Fibroblast of the aortic adventitia (primary cell): ENCODE measurements around the gene CNOT11. TPM values are rescaled to one million over a fixed set of nuclear protein-coding genes. Genes with fewer than 3 reads are reported as not detected.
A peak's percentile ranks its signal among the peaks of the same experiment; 100 is the strongest.

Experiments
- DNase-seq: peaks from one replicate; pipeline ENCODE4 v3.0.0-alpha.2; 2010; ENCODE audit warnings: low read depth
- H3K4me3 ChIP-seq: 2 replicates; pipeline ENCODE4 v1.5.1; 2011; ENCODE audit warnings: low read depth, mild to moderate bottlenecking, control low read depth, low read length, moderate library complexity
- total RNA-seq: library from RNA; depleted of rRNA; stranded (reverse); fragments of >200 nt; gene quantifications from 2 replicates; pipeline ENCODE4 v1.2.3, GENCODE V29; 2012; ENCODE audit warnings: low replicate concordance
- TF ChIP-seq, protein P1 (sequence below): IDR thresholded peaks from 2 replicates; pipeline ENCODE4 v1.5.1; 2011; ENCODE audit warnings: mild to moderate bottlenecking, low read length, control low read depth, inconsistent platforms; ENCODE audit not compliant: insufficient read depth

CNOT11 gene
- total RNA-seq, 1 donor, result 48.4 TPM

- H3K4me3 ChIP-seq, result no peak overlapping the region
- no peak for DNase-seq
- TF ChIP-seq, protein P1, sequence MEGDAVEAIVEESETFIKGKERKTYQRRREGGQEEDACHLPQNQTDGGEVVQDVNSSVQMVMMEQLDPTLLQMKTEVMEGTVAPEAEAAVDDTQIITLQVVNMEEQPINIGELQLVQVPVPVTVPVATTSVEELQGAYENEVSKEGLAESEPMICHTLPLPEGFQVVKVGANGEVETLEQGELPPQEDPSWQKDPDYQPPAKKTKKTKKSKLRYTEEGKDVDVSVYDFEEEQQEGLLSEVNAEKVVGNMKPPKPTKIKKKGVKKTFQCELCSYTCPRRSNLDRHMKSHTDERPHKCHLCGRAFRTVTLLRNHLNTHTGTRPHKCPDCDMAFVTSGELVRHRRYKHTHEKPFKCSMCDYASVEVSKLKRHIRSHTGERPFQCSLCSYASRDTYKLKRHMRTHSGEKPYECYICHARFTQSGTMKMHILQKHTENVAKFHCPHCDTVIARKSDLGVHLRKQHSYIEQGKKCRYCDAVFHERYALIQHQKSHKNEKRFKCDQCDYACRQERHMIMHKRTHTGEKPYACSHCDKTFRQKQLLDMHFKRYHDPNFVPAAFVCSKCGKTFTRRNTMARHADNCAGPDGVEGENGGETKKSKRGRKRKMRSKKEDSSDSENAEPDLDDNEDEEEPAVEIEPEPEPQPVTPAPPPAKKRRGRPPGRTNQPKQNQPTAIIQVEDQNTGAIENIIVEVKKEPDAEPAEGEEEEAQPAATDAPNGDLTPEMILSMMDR, result no peak
Measured at GRCh38 chr2:101286684-101287083, 34.0 kb downstream of the CNOT11 start.

- TF ChIP-seq, protein P1, result no peak
- DNase-seq, result no peak
- no peak overlapping the region for H3K4me3 ChIP-seq
Measured at GRCh38 chr2:101287303-101287702, 34.6 kb downstream of the CNOT11 start.

GRCh38 chr2:101290711-101291110 is 38.0 kb downstream of the CNOT11 start:
- TF ChIP-seq, protein P1, result no peak
- no peak overlapping the region for H3K4me3 ChIP-seq
- DNase-seq, result no peak

DNA sequence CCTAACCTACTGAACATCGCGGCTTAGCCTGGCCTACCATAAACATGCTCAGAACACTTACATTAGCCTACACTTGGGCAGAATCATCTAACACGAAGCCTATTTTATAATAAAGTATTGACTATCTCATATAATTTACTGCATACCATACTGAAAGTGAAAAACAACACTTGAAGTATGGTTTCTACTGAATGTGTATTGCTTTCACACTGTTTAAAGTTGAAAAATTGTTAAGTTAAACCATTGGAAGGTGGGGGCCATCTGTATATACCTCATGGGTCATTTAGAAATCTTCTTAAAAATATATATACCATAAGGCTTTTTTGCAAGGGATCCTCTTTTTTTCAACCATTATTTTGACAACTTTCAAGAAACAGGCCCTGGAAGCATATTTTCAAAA is 39.3 kb downstream of the CNOT11 start:
- no peak for DNase-seq
- H3K4me3 ChIP-seq, result no peak overlapping the region
- TF ChIP-seq, protein P1, result no peak

DNA sequence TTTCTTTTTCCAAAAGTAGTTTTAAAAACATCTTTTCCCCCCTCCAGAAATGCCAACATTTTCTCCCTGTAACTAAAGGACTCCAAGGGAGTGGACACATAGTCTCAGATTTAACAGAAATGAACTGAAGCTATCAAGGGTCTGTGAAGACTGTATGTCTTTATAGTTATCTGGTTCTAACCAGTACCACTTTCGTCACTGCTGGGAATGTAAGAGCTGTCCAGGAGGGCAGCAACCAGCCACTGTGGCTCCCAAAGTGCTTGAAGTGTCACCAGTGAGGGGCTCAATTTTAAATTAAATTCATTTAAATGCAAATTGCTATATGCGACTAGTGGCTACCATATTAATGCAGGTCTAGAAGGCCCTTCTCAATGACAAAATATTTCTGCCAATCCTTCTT is 40.9 kb downstream of the CNOT11 start:
- H3K4me3 ChIP-seq, result no peak overlapping the region
- DNase-seq, result no peak
- TF ChIP-seq, protein P1, result no peak

DNA sequence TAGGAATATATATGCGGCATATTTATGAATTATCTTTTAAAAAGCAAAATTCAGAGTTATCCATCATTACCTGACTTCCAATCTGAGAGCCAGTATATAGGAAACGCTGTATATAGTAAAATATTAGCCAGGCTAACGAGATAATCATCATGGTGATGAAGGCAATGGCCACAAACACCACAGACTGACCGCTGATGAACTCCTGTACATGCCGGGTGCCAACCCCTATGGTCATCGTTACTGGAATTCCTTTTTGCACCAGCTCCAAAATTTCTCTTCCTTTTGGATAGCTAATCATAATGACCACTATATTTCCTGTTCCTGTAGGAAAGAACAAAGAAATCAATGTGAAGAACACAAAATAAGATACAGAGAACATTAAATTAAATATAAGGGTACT is 42.2 kb downstream of the CNOT11 start:
- H3K4me3 ChIP-seq, result no peak overlapping the region
- no peak for DNase-seq
- TF ChIP-seq, protein P1, result no peak

GRCh38 chr2:101295895-101296294 is 43.2 kb downstream of the CNOT11 start:
- no peak overlapping the region for H3K4me3 ChIP-seq
- TF ChIP-seq, protein P1, result no peak
- peak; percentile 25 for DNase-seq
